Measurements from ENCODE around the gene FAM184B.

Gene FAM184B

GRCh38 chr4:17812801-17813200, 31.4 kb upstream of the FAM184B start:
- Histone ChIP-seq H3K4me1 (peaks cover 1% of the 10 kb centered on the region; the same call in 1 of the 2 replicates), H3K4me3 (ENCODE audit: low read depth, low read length) (peak overlapping the region; percentile 87), H3K36me3 (peaks cover 40% of the 10 kb centered on the region), H3K9me3 (no peaks in the 10 kb centered on the region), H3K27me3 (no peaks in the 10 kb centered on the region)
- TF ChIP-seq CTCF (IDR thresholded peaks at IDR 0.05; ENCODE audit: low read depth, low read length) = no peak
- DNase-seq = no peak

DNA sequence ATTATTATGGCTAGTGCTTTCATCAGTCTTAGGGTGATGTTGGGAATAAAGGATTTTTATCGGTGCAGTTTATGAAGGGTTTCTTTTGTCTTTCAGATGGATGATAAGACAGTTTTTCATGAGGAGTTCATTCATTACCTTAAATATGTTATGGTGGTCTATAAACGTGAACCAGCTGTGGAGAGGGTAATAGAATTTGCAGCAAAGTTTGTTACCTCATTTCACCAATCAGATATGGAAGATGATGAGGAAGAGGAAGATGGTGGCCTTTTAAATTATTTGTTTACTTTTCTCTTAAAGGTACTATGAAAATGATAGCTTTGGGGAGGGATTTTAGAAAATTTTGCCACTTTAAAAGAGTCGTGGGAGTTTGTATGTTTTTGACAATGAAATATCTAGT, 30.7 kb upstream of the FAM184B start:
- no peaks in the 10 kb centered on the region for H3K27me3 ChIP-seq
- peaks cover 37% of the 10 kb centered on the region for H3K36me3 ChIP-seq
- peaks cover 6% of the 10 kb centered on the region; the same call in 1 of the 2 replicates for H3K4me1 ChIP-seq
- no peak for DNase-seq
- peak overlapping the region; percentile 87 for H3K4me3 ChIP-seq (ENCODE audit: low read depth, low read length)
- TF ChIP-seq CTCF (IDR thresholded peaks at IDR 0.05; ENCODE audit: low read depth, low read length) = no peak
- H3K9me3 ChIP-seq = no peaks in the 10 kb centered on the region

DNA sequence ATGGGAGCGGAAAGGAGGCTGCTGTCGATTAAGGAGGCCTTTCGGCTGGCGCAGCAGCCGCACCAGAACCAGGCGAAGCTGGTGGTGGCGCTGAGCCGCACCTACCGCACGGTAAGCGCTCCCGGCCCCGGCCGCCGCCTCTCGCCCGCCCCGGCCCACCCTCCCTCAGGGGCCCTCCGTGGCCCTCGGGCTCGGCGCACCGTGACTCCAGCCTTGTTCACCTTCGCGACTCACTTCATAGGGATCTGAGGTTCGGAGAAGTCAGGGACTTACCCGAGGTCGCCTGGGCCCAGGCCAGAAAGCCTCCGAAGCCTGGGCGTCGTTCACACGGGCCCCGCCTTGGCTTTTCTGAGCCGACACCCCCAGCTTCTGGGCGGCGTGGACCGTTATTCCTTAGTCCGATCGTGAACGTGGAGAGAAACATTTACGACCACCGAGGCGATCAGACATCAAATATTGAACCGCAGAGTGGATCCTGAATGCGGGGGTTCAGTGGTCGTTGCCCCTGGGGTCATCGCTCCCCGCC, 29.7 kb upstream of the FAM184B start:
- no peak for TF ChIP-seq CTCF (IDR thresholded peaks at IDR 0.05; ENCODE audit: low read depth, low read length)
- Histone ChIP-seq H3K4me1 (peaks cover 6% of the 10 kb centered on the region; the same call in 1 of the 2 replicates), H3K36me3 (peaks cover 27% of the 10 kb centered on the region), H3K9me3 (no peaks in the 10 kb centered on the region), H3K4me3 (ENCODE audit: low read depth, low read length) (peak overlapping the region; percentile 87), H3K27me3 (no peaks in the 10 kb centered on the region)
- no peak for DNase-seq

DNA sequence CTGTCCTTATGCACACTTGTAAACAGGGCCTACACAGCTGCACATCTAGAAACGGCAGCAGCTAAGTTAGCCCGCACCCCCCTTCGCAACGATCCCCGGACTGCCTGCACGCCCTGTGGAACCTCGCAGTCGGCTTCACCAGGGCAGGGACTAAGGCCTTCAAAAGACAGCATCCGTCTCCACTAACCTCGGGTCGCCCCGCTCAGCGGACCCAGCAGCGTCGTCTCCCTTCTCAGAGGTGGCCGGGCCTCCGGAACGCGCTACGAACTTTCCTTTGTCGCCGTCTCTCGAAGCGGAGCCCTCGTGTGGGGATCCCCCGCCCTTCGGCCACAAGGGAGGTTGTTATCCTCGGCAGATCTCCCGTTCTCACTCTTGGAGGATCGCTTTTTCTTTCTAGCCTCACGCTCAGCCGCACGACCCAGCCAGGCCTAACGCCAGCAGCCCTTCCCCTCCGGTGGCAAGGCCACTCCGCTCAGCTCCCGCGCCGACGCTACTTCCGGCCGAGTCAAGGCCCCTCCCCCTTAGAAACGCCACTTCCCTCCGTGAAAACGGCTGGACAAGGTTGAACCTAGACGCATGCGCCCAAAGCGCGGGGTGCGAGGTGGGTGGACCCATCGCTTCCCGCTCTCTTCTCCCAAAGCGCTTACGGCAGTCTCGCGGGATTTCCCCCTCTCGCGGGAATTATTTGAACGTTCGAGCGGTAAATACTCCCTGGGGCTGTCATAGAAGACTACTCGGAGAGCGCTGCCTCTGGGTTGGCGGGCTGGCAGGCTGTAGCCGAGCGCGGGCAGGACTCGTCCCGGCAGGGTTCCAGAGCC, 29.0 kb upstream of the FAM184B start, which contains the start of the genes DCAF16 and NCAPG:
Gene DCAF16, minus strand, starts transcription at position 498 of the 818 bp plus-strand sequence. CDS start 6,616 bp downstream, outside the sequence.
Gene NCAPG, plus strand, starts transcription at position 720 of the 818 bp plus-strand sequence. CDS start 99 bp downstream, outside the sequence.
- peaks cover 6% of the 10 kb centered on the region; the same call in 1 of the 2 replicates for H3K4me1 ChIP-seq
- TF ChIP-seq CTCF (IDR thresholded peaks at IDR 0.05; ENCODE audit: low read depth, low read length) = no peak
- H3K36me3 ChIP-seq = peaks cover 27% of the 10 kb centered on the region
- no peaks in the 10 kb centered on the region for H3K9me3 ChIP-seq
- peak; percentile 99 for DNase-seq
- H3K4me3 ChIP-seq (ENCODE audit: low read depth, low read length) = peak within 1 kb of the TSS; percentile 87
- H3K27me3 ChIP-seq = no peaks in the 10 kb centered on the region

DNA sequence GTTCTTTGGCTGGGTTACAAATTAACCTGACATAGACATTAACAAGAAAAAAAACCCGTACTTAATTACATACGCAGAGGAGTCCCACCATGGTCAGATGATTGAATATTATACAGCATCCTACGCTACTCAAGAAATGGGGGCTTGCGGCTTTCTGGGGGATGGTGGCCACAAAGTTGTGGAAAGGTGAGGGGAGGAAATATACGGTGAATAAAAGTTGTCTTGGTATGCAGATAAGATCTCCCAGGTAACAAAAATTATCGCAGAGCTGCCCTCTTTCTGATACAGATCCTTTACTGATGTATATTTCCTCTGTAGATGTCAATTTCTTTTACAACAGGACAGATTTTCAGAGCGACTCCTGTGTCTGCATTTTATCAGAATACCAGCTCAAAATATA, 28.2 kb upstream of the FAM184B start:
- H3K9me3 ChIP-seq = no peaks in the 10 kb centered on the region
- no peak for DNase-seq
- H3K4me1 ChIP-seq = peaks cover 6% of the 10 kb centered on the region; the same call in 1 of the 2 replicates
- H3K36me3 ChIP-seq = peaks cover 24% of the 10 kb centered on the region
- TF ChIP-seq CTCF (IDR thresholded peaks at IDR 0.05; ENCODE audit: low read depth, low read length) = no peak
- H3K27me3 ChIP-seq = no peaks in the 10 kb centered on the region
- peak overlapping the region; percentile 80 for H3K4me3 ChIP-seq (ENCODE audit: low read depth, low read length)

DNA sequence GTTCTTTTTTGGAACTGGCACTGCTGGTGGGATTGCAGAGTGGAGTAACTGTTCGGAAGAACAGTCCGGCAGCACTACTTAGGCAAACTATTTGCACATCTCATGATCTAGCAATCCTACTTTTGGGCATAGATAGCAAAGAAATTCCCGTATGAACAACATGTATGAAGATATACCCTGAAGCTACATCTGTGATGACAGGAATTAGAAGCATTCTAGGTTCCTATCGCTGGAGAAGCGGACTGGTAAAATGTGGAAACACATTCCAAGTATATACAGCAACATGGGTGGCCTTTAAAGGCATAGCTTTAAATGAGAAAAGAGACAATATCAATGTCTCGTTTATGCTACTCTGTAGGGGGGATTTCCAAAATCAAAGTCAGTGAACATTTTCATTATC, 26.0 kb upstream of the FAM184B start:
- DNase-seq = no peak
- H3K27me3 ChIP-seq = no peaks in the 10 kb centered on the region
- H3K36me3 ChIP-seq = peaks cover 39% of the 10 kb centered on the region
- peak overlapping the region; percentile 80 for H3K4me3 ChIP-seq (ENCODE audit: low read depth, low read length)
- no peak for TF ChIP-seq CTCF (IDR thresholded peaks at IDR 0.05; ENCODE audit: low read depth, low read length)
- no peaks in the 10 kb centered on the region for H3K9me3 ChIP-seq
- H3K4me1 ChIP-seq = peaks cover 6% of the 10 kb centered on the region; the same call in 1 of the 2 replicates

Data from BE2C (cell line).